Osteoblast (primary cell): Measurements from ENCODE around the gene TAAR8. TPM values are rescaled to one million over a fixed set of nuclear protein-coding genes. Genes with fewer than 3 reads are reported as not detected.

ENCODE experiments used
- DNase-seq: peaks from one replicate; pipeline ENCODE4 v3.0.0; 2011; ENCODE audit warnings: low spot score, mixed read lengths; ENCODE audit not compliant: insufficient read length; ENCODE audit errors: missing footprints
- H2AFZ ChIP-seq: 2 replicates; pipeline ENCODE4 v1.6.0; 2011; ENCODE audit warnings: mild to moderate bottlenecking, low read length
- H3K27ac ChIP-seq: 2 replicates; pipeline ENCODE4 v1.5.1; 2011; ENCODE audit warnings: mild to moderate bottlenecking, low read depth, low read length, moderate library complexity
- H3K27me3 ChIP-seq: 2 replicates; pipeline ENCODE4 v1.6.0; 2012; ENCODE audit warnings: mild to moderate bottlenecking, control low read depth, inconsistent platforms, low read length, moderate library complexity; ENCODE audit not compliant: insufficient read depth
- H3K36me3 ChIP-seq: 2 replicates; pipeline ENCODE4 v1.5.1; 2011; ENCODE audit warnings: mild to moderate bottlenecking, low read length, control low read depth, moderate library complexity; ENCODE audit not compliant: insufficient read depth
- H3K4me1 ChIP-seq: 2 replicates; pipeline ENCODE4 v1.5.1; 2011; ENCODE audit warnings: mild to moderate bottlenecking, low read length, control low read depth, moderate library complexity; ENCODE audit not compliant: insufficient read depth
- H3K4me2 ChIP-seq: 2 replicates; pipeline ENCODE4 v1.6.0; 2011; ENCODE audit warnings: mild to moderate bottlenecking, low read length; ENCODE audit not compliant: insufficient read depth
- H3K4me3 ChIP-seq: fragments of 200-600 bp; sonication (generic); 3 replicates; pipeline ENCODE4 v1.5.1; 2012; ENCODE audit warnings: mild to moderate bottlenecking, low read length, inconsistent platforms; ENCODE audit not compliant: insufficient read depth
- H3K79me2 ChIP-seq: 2 replicates; pipeline ENCODE4 v1.6.0; 2012; ENCODE audit warnings: mild to moderate bottlenecking, low read length, control low read depth, inconsistent platforms; ENCODE audit not compliant: insufficient read depth
- H3K9me3 ChIP-seq: 2 replicates; pipeline ENCODE4 v1.5.1; 2011; ENCODE audit warnings: low read depth, low read length, control low read depth
- H4K20me1 ChIP-seq: 2 replicates; pipeline ENCODE4 v1.6.0; 2012; ENCODE audit warnings: mild to moderate bottlenecking, low read length, control low read depth; ENCODE audit not compliant: insufficient read depth
- CTCF ChIP-seq: IDR thresholded peaks from 2 replicates; pipeline ENCODE4 v1.5.1; 2011; ENCODE audit warnings: mild to moderate bottlenecking, low read depth, low read length, moderate library complexity; ENCODE audit errors: extremely low read depth
- total RNA-seq: library from RNA; depleted of rRNA; stranded (reverse); fragments of >200 nt; gene quantifications from 2 replicates; pipeline ENCODE4 v1.2.3, GENCODE V29; 2012

The TAAR8 gene
- total RNA-seq, 1 donor = not detected

GRCh38 chr6:132570221-132570777 lies 17.8 kb downstream of the TAAR8 start, which contains the start of gene TAAR6:
Gene TAAR6, plus strand, starts transcription at chr6:132570322. Its CDS starts 0 bp downstream, at chr6:132570322.
- H3K4me3 ChIP-seq = no peak within 1 kb of the TSS
- no peak for DNase-seq
- TF ChIP-seq CTCF = no peak
- H3K79me2 ChIP-seq = no peaks in the 10 kb centered on the region
- no peaks in the 10 kb centered on the region for H3K4me1 ChIP-seq
- H3K9me3 ChIP-seq = no peaks in the 10 kb centered on the region
- no peaks in the 10 kb centered on the region for H3K36me3 ChIP-seq
- no peak within 1 kb of the TSS for H3K27ac ChIP-seq
- no peaks in the 10 kb centered on the region for H4K20me1 ChIP-seq
- no peak within 1 kb of the TSS for H2AFZ ChIP-seq
- H3K4me2 ChIP-seq = no peak within 1 kb of the TSS
- H3K27me3 ChIP-seq = peaks cover 32% of the 10 kb centered on the region

GRCh38 chr6:132571774-132572173 lies 19.3 kb downstream of the TAAR8 start:
- no peak overlapping the region for H3K4me2 ChIP-seq
- no peak overlapping the region for H3K4me3 ChIP-seq
- H3K4me1 ChIP-seq = no peaks in the 10 kb centered on the region
- no peak for TF ChIP-seq CTCF
- no peak overlapping the region for H2AFZ ChIP-seq
- H3K9me3 ChIP-seq = no peaks in the 10 kb centered on the region
- H4K20me1 ChIP-seq = no peaks in the 10 kb centered on the region
- peaks cover 24% of the 10 kb centered on the region for H3K27me3 ChIP-seq
- H3K79me2 ChIP-seq = no peaks in the 10 kb centered on the region
- H3K36me3 ChIP-seq = no peaks in the 10 kb centered on the region
- no peak overlapping the region for H3K27ac ChIP-seq
- DNase-seq = no peak

GRCh38 chr6:132584698-132585097 lies 32.2 kb downstream of the TAAR8 start:
- no peaks in the 10 kb centered on the region for H3K9me3 ChIP-seq
- no peaks in the 10 kb centered on the region for H3K4me1 ChIP-seq
- H3K36me3 ChIP-seq = no peaks in the 10 kb centered on the region
- no peak overlapping the region for H2AFZ ChIP-seq
- H3K79me2 ChIP-seq = no peaks in the 10 kb centered on the region
- peaks cover 8% of the 10 kb centered on the region for H3K27me3 ChIP-seq
- no peak for TF ChIP-seq CTCF
- no peaks in the 10 kb centered on the region for H4K20me1 ChIP-seq
- no peak overlapping the region for H3K27ac ChIP-seq
- no peak overlapping the region for H3K4me2 ChIP-seq
- no peak for DNase-seq
- H3K4me3 ChIP-seq = no peak overlapping the region

GRCh38 chr6:132587424-132587823 lies 35.0 kb downstream of the TAAR8 start:
- H3K4me3 ChIP-seq = no peak overlapping the region

More at GRCh38 chr6:132587424-132587823, 35.0 kb downstream of the TAAR8 start:
- no peak for TF ChIP-seq CTCF
- Histone ChIP-seq H3K27me3 (peaks cover 3% of the 10 kb centered on the region), H4K20me1 (no peaks in the 10 kb centered on the region), H3K4me2 (no peak overlapping the region), H3K36me3 (no peaks in the 10 kb centered on the region), H3K4me1 (no peaks in the 10 kb centered on the region), H3K79me2 (no peaks in the 10 kb centered on the region), H3K27ac (no peak overlapping the region), H3K9me3 (no peaks in the 10 kb centered on the region), H2AFZ (no peak overlapping the region)
- no peak for DNase-seq
